ENCODE measurements around the gene HTD2.

HTD2 gene

GRCh38 chr3:58341376-58341775, 35.1 kb downstream of the HTD2 start:
- Histone ChIP-seq H4K20me1 (ENCODE audit: insufficient read depth, low read length) (no peaks in the 10 kb centered on the region), H3K9ac (ENCODE audit: low read length) (no peak overlapping the region), H3K27ac (ENCODE audit: low read length) (no peak overlapping the region), H3K9me3 (replicated peaks; ENCODE audit: insufficient read depth, low read length) (no peaks in the 10 kb centered on the region), H3K36me3 (replicated peaks; ENCODE audit: insufficient read depth, low read length) (no peaks in the 10 kb centered on the region), H3K4me2 (ENCODE audit: low read depth, low read length) (no peak overlapping the region), H3K79me2 (ENCODE audit: low read length) (0 out of 2 replicates have a peak, but pooled peaks cover under 1% of the 10 kb centered on the region), H3K27me3 (replicated peaks; ENCODE audit: insufficient read depth, low read length) (no peaks in the 10 kb centered on the region), H2AFZ (ENCODE audit: low read length) (no peak overlapping the region), H3K4me1 (ENCODE audit: low read length) (no peaks in the 10 kb centered on the region), H3K9me2 (replicated peaks; ENCODE audit: insufficient read depth, low read length) (no peaks in the 10 kb centered on the region), H3F3A (ENCODE audit: insufficient read depth, low read length) (no peaks in the 10 kb centered on the region), H3K4me3 (ENCODE audit: low read length) (no peak overlapping the region)
- DNase-seq: no peak
- no peak for TF ChIP-seq EZH2phosphoT487 (IDR thresholded peaks at IDR 0.05; ENCODE audit: low read length)
- no peak for TF ChIP-seq CTCF (IDR thresholded peaks at IDR 0.05; ENCODE audit: low read length)
- TF ChIP-seq EZH2 (optimal IDR thresholded peaks at IDR 0.05; ENCODE audit: low read depth, low read length): no peak

- Histone ChIP-seq H2AFZ (ENCODE audit: low read length) (no peak overlapping the region), H3K27me3 (replicated peaks; ENCODE audit: insufficient read depth, low read length) (no peaks in the 10 kb centered on the region), H3K27ac (ENCODE audit: low read length) (no peak overlapping the region), H3K4me2 (ENCODE audit: low read depth, low read length) (no peak overlapping the region), H4K20me1 (ENCODE audit: insufficient read depth, low read length) (no peaks in the 10 kb centered on the region), H3K36me3 (replicated peaks; ENCODE audit: insufficient read depth, low read length) (no peaks in the 10 kb centered on the region), H3K9me2 (replicated peaks; ENCODE audit: insufficient read depth, low read length) (no peaks in the 10 kb centered on the region), H3K4me3 (ENCODE audit: low read length) (no peak overlapping the region), H3F3A (ENCODE audit: insufficient read depth, low read length) (no peaks in the 10 kb centered on the region), H3K9ac (ENCODE audit: low read length) (no peak overlapping the region), H3K4me1 (ENCODE audit: low read length) (no peaks in the 10 kb centered on the region), H3K79me2 (ENCODE audit: low read length) (no peaks in the 10 kb centered on the region), H3K9me3 (replicated peaks; ENCODE audit: insufficient read depth, low read length) (no peaks in the 10 kb centered on the region)
- no peak for DNase-seq
- TF ChIP-seq EZH2 (optimal IDR thresholded peaks at IDR 0.05; ENCODE audit: low read depth, low read length) (no peak), EZH2phosphoT487 (IDR thresholded peaks at IDR 0.05; ENCODE audit: low read length) (no peak), CTCF (IDR thresholded peaks at IDR 0.05; ENCODE audit: low read length) (no peak)
Measured at GRCh38 chr3:58342676-58343075, 36.4 kb downstream of the HTD2 start.

- no peak overlapping the region for H3K4me3 ChIP-seq (ENCODE audit: low read length)
- H3K9me2 ChIP-seq (replicated peaks; ENCODE audit: insufficient read depth, low read length): no peaks in the 10 kb centered on the region
- H3K4me2 ChIP-seq (ENCODE audit: low read depth, low read length): no peak overlapping the region
- no peak overlapping the region for H3K27ac ChIP-seq (ENCODE audit: low read length)
- H3K27me3 ChIP-seq (replicated peaks; ENCODE audit: insufficient read depth, low read length): no peaks in the 10 kb centered on the region
- no peaks in the 10 kb centered on the region for H3K36me3 ChIP-seq (replicated peaks; ENCODE audit: insufficient read depth, low read length)
- H3F3A ChIP-seq (ENCODE audit: insufficient read depth, low read length): no peaks in the 10 kb centered on the region
- no peak for DNase-seq
- H3K4me1 ChIP-seq (ENCODE audit: low read length): no peaks in the 10 kb centered on the region
- H2AFZ ChIP-seq (ENCODE audit: low read length): no peak overlapping the region
- no peaks in the 10 kb centered on the region for H4K20me1 ChIP-seq (ENCODE audit: insufficient read depth, low read length)
- H3K9me3 ChIP-seq (replicated peaks; ENCODE audit: insufficient read depth, low read length): no peaks in the 10 kb centered on the region
- TF ChIP-seq EZH2phosphoT487 (IDR thresholded peaks at IDR 0.05; ENCODE audit: low read length) (no peak), CTCF (IDR thresholded peaks at IDR 0.05; ENCODE audit: low read length) (no peak), EZH2 (optimal IDR thresholded peaks at IDR 0.05; ENCODE audit: low read depth, low read length) (no peak)
- H3K9ac ChIP-seq (ENCODE audit: low read length): no peak overlapping the region
- peaks cover 4% of the 10 kb centered on the region; the same call in 1 of the 2 replicates for H3K79me2 ChIP-seq (ENCODE audit: low read length)
Measured at GRCh38 chr3:58345457-58345856, 39.1 kb downstream of the HTD2 start.
